ENCODE results near the gene SEMA6B.

GRCh38 chr19:4516199-4516938, 43.1 kb downstream of the SEMA6B start:
- no peak for TF ChIP-seq CTCF (IDR thresholded peaks at IDR 0.05)
- no peak for TF ChIP-seq POLR2AphosphoS5 (IDR thresholded peaks at IDR 0.05)

Measured in esophagus muscularis mucosa (tissue), 3 donors.